GM12878 (cell line): ENCODE results near the gene TBC1D22B. TPM values are rescaled to one million over a fixed set of nuclear protein-coding genes. Genes with fewer than 3 reads are reported as not detected.

ENCODE experiments used
- BMI1 ChIP-seq: fragments of 450-650 bp; IDR thresholded peaks from 2 replicates; pipeline ENCODE4 v1.6.1; 2016; ENCODE audit warnings: mild to moderate bottlenecking, moderate library complexity, borderline replicate concordance
- CTCF ChIP-seq, 3 experiments: IDR thresholded peaks in 2 of 3; conservative IDR thresholded peaks in 1 of 3; 2 replicates each; pipeline ENCODE4 v1.5.1; 2011; ENCODE audit warnings: low read depth in 3 of 3, low read length in 3 of 3, mild to moderate bottlenecking in 3 of 3, control low read depth in 2 of 3, moderate library complexity in 2 of 3, inconsistent platforms in 1 of 3, mixed read lengths in 1 of 3; ENCODE audit not compliant: control insufficient read depth in 2 of 3, insufficient read depth in 1 of 3; ENCODE audit errors: extremely low read depth in 1 of 3
- HCFC1 ChIP-seq: fragments of 150-350 bp; IDR thresholded peaks from 2 replicates; pipeline ENCODE4 v1.6.1; 2014; ENCODE audit warnings: low read length
- PBX3 ChIP-seq: IDR thresholded peaks from 2 replicates; pipeline ENCODE4 v1.6.1; 2011; ENCODE audit warnings: mild to moderate bottlenecking, low read depth, low read length, moderate library complexity; ENCODE audit not compliant: insufficient replicate concordance
- PRDM15 ChIP-seq: fragments of 450-650 bp; formaldehyde crosslinking; IDR thresholded peaks from 2 replicates; pipeline ENCODE4 v1.4.0; 2020; ENCODE audit warnings: mild to moderate bottlenecking, moderate library complexity
- ZNF384 ChIP-seq: IDR thresholded peaks from 2 replicates; pipeline ENCODE4 v1.6.1; 2012; ENCODE audit warnings: low read depth, mild to moderate bottlenecking, low read length, improper control_type of control experiment, borderline replicate concordance
- ZSCAN29 ChIP-seq: fragments of 450-650 bp; IDR thresholded peaks from 2 replicates; pipeline ENCODE4 v1.6.1; 2017; ENCODE audit warnings: mild to moderate bottlenecking, moderate library complexity
- polyA plus RNA-seq, 11 experiments: library from polyadenylated mRNA; depleted of rRNA in 4 of 11; unstranded in 6 of 11; stranded (reverse) in 5 of 11; fragments of >200 nt; fragmentation: Nextera tagmentation in 4 of 11; fragmentation: Illumina TruSeq in 1 of 11; extraction: Ambion mirVana in 4 of 11; extraction: Trizol in 1 of 11; gene quantifications; 1 replicate in 1 of 11; 2 replicates in 10 of 11; pipeline versions ENCODE4 v1.2.1 to v1.2.3, GENCODE V29; 2011 to 2016; ENCODE audit warnings: inconsistent platforms in 2 of 11, missing spikeins in 2 of 11, low read depth in 1 of 11
- total RNA-seq, 4 experiments: library from RNA; depleted of rRNA in 3 of 4; stranded (reverse); fragments of >200 nt in 3 of 4; fragmentation: Illumina TruSeq in 1 of 4; extraction: Trizol in 1 of 4; gene quantifications; 2 replicates each; pipeline versions ENCODE4 v1.2.1 to v1.2.3, GENCODE V29; 2013 to 2021

TBC1D22B gene
- total and polyA plus RNA-seq, 10 of the 15 experiments (the other 5 are each of a cell fraction or from before 2014, with no cell fraction given): 3.4 to 18.7 (median 14.1) TPM

GRCh38 chr6:37265860-37266259 lies 8.3 kb downstream of the TBC1D22B start (continued):
- no peak for TF ChIP-seq PBX3
- no peak for TF ChIP-seq ZSCAN29
- TF ChIP-seq ZNF384: no peak
- no peak for TF ChIP-seq PRDM15
- no peak for TF ChIP-seq CTCF (IDR thresholded peaks at IDR 0.05 in 2 of 3, conservative IDR thresholded peaks at IDR 0.05 in 1 of 3; ENCODE audit: control insufficient read depth in 2 of 3, extremely low read depth in 1 of 3, insufficient read depth in 1 of 3, low read depth in 3 of 3, low read length in 3 of 3)
- TF ChIP-seq BMI1: no peak
- no peak for TF ChIP-seq HCFC1
